GM18511 (cell line): ENCODE results near the gene MNAT1.
"Not testable (repeated sequence)": the region's sequence is repeated elsewhere in the genome, so short reads cannot be mapped to it uniquely, and the experiment has no call there.

Source experiments
- ATAC-seq: cut with Tn5 transposase; IDR thresholded peaks from one replicate; pipeline ENCODE4 v1.9.1; 2021; ENCODE audit warnings: mild to moderate bottlenecking, moderate library complexity; ENCODE audit not compliant: unreplicated experiment

The MNAT1 gene

DNA sequence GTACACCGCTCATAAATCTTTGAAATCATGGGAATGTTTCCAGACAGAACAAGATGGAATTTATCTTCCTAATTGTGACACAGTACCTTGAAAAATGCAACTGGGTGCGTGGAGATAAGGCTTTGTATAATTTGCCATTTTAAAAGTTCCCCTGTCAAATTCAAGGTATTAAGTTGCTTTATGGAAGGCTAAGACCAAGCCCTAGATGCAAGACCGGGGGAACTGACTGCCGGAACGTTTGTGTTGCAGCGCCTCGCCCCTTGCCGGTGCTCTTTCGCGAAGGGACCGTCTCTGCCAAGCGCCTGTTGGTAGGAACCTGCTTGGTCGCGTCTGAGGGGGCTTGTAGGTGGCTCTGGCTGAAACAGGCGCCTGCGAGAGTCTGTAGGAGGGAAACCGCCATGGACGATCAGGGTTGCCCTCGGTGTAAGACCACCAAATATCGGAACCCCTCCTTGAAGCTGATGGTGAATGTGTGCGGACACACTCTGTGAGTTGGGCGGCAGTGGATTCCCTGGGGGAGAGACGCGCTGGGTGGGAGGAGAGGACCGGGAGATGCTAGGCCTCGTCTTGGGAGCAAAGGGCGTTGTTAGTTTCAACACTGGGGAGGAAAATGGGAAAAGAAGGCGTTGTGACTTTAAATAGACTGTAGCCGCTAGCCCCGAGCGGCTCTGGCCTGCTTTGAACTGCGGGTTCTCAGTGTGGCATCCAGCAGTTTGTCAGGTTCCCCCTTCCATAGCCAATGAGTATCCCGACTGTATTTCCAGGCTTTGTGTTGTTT is at the start of gene MNAT1:
TSS of gene MNAT1 (plus strand) at position 297 of the 778 bp plus-strand sequence. CDS start at position 399, 102 bp downstream.
- peak; percentile 95 for ATAC-seq

DNA sequence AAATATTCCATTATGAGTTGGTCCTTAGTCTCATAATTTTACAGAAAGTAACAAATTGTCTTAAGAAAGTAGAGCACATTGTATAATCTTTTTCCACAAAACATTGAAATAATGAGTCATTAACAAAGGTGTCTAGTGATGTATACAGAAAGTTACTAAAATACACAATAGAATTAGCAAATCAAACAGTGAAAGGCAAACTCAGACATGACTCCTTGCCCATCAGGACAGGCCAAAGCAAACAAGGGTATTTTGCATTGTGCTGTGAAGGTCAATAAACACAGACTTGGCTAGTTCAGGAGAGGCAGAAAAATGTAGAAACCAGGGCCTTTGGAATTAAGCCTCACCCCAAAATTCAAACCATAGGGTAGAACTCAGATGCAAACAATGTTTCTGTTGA is 47.7 kb upstream of the MNAT1 start:
- ATAC-seq: no peak

DNA sequence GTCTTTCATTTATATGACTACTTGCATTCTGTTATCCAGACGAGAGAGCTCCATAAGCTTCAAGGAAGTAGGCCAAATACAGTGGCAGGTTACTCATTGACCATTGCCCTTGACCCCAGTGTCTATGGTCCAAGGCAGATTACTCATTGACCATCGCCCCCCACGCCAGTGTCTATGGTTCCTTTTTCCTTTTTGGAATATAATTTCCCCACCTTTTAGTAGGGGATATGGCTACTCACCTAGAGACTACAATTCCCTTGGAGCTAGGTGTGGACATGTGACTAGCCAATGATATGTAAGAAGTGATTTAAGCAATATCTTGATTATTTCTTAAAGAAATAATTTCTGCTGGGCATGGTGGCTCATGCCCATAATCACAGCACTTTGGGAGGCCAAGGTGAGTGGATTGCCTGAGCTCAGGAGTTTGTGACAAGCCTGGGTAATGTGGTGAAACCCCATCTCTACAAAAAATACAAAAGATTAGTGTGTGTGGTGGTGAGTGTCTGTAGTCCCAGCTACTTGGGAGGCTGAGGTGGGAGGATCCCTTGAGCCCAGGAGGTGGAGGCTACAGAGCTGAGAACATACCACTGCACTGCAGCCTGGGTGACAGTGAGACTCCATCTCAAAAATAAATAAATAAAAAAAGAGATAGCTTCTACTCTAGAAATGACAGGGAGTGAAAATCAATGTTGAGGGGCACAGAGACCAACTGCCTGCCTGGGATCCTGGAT is 43.0 kb upstream of the MNAT1 start:
- ATAC-seq: no peak

DNA sequence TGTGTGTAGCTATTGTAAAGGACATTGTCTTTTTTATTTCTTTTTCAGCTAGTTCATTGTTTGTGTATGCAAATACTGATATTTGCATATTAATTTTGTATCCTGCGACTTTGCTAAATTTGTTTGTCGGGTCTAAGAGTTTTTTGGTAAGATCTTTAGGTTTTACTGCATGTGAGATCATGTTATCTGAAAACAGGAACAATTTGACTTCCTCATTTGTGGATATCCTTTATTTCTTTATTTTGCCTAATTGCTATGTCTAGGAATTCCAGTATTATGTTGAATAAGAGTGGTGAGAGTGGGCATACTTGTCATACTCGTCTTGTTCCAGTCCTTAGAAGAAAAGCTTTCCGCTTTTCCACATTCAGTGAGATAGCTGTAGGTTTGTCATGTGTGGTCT is 39.2 kb upstream of the MNAT1 start:
- ATAC-seq: no peak

DNA sequence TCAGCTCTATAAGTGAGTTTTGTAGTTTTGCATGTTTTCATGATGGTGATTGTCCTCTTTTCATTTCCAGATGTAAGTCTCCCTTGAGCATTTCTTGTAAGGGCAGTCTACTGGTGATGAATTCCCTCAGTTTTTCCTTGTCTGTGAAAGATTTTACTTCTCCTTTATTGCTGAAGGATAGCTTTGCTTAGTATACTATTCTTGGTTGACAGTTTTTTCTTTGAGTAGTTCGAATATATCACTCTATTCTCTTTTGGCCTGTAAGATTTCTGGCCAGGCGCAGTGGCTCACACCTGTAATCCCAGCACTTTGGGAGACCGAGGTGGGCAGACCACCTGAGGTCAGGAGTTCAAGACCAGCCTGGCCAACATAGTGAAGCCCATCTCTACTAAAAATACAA is 34.0 kb upstream of the MNAT1 start:
- ATAC-seq: no peak

DNA sequence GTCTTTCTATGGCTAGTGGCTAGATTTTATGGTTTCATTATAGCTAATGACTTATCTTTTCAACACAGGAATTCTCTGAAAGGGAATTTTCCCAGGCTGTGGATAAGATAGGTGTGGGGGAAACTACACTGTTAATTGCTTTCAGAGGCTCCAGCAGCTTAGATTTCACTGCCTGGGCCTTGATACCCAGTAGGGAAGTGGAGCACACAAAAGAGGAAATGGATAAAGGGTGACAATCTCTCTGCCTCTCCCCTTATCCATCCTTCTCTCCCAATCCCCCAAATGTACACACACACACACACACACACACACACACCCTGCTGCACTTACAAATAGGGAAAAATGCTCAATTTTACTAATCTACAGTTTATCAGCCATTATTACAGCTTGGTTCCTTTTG is 29.5 kb upstream of the MNAT1 start:
- ATAC-seq: no peak

DNA sequence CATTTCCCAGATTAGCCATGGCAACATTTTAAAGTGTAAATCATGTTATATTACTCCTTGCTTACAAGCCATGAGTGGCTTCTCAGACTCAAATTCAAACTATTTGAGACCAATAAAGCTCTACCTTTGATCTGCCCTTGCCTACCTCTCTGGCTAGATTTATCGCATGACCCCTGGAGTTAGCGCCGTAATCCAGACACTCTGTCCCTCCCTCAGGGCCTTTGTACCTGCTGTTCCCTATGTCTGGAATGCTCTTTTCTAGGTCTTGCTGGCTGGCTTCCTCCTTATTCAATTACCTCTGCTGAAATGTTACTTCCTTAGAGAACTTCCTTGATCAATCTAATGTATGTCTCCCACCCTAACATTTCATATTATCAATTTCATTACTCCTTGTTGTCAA is 26.7 kb upstream of the MNAT1 start:
- no peak for ATAC-seq

DNA sequence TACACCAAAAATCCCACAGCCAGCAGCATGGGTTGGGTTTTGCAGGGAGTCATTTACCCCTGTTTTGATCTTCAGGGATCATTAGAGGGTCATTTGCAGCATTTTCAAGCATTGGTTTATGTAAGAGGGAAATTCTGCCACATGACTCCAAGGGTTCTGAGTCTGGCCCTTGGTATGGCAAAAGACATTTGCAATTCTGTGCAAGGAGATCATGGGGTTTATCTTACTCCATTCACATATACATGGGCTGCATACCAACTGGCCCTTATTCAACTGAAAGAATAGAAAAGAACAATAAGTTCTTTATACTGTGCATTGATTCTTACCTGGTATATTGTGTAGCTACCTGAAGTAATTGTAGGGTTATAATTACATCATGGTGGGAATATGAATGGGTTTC is 24.1 kb upstream of the MNAT1 start:
- no peak for ATAC-seq

DNA sequence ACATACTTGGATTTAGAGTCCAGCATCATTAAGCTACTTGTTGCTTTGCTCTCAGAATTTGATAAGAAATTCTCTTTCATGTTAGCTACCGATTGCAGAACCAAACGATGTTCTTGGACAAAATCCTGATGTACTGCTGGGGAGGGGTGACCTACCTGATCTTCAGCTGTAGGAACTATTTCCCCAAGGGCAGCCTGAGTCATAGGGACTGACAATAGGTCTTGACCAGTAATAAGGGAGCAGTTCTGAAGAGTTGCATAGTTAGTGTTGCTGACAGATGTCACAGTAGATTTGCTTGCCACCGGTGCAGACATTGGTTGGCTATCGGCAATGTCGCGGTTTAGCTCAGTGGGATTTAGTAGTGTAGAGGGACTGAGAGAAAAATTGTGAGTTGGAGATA is 21.0 kb upstream of the MNAT1 start:
- ATAC-seq: no peak

DNA sequence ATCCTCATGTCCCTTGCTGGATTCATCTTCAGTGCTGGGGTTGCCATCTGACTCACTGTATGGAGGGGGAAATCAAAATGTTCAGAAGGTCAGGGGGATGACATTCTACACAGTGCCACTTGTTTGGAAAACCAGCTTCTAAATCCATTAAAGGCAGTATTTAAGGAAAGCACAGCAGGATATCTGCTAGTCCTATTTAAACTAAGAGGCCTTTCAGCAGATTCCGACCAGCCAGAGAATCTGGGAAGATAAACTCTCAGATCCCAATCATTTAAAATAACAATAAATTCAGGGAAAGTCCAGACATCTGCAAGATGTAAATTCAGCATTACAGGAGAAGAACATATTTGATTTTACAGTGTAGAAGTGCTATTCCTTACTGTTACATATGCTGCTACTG is 14.2 kb upstream of the MNAT1 start:
- ATAC-seq: no peak

DNA sequence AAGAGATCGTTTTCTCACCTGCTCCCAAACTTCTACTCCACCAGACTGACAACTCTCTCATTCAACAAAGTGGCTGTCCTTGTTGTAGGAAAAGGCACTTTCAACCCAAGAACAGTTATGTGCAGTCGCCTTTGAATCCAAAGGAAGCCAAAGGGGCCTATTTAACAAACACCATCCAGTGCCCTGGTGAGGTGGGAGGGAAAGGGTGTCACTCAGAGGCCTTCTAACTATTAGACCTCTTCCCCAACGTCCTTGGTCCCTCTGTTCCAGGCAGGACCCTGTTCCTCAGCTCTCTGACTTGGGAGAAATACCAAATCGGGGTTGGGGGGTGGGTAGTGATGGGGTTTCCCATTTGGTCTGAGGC is 13.6 kb upstream of the MNAT1 start:
- ATAC-seq: no peak

DNA sequence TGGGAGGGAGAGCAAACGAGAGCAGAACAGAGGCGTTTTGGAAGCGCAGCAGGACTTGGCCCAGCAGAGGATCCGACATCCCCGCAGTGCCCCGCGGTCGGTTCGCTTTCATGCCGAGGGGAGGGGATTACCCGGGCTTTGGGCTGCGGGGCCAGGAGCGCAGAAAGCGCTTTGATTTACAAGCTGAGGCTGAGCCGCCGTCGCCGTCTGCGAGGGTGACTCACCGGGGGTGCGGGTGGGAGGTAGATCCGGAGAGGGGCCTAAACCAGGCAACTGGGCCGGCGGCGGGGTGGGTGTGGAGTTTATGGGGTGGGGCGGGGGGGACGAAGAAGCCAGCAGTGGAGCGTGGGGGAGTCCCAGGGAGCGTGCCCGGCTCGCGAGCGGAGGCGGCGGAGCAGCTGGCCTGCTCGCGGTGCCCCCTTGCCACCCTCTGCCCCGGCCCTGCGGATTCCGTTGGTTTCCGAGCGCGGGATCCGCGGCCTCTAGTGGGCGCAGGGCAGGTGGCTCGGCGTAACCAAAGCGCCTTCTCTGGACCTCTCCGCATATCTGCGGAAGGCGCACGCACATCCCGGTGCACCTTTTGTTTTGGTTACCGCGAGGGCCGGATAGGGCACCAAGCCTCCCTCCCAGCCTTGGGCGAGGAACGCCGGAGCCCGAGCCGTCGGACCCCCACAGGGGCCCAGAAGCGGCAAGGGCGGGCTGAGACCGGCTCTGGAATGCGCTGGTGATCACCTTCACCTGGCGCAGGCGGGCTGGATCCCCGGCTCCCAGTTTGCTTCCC is 13.0 kb upstream of the MNAT1 start:
- peak; percentile 39 for ATAC-seq

DNA sequence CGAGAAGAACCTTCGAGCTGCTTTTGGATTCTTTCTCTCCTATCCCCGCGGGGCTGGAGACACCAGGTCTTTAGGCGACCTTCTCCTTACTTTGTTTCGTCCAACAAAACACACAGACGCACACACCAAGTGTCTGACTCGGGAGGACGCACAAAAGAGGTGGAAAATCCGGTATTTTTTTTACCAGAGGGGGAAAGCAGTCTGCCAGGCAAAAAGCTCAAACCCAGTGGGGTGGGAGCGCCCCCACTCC is 12.5 kb upstream of the MNAT1 start:
- no peak for ATAC-seq

DNA sequence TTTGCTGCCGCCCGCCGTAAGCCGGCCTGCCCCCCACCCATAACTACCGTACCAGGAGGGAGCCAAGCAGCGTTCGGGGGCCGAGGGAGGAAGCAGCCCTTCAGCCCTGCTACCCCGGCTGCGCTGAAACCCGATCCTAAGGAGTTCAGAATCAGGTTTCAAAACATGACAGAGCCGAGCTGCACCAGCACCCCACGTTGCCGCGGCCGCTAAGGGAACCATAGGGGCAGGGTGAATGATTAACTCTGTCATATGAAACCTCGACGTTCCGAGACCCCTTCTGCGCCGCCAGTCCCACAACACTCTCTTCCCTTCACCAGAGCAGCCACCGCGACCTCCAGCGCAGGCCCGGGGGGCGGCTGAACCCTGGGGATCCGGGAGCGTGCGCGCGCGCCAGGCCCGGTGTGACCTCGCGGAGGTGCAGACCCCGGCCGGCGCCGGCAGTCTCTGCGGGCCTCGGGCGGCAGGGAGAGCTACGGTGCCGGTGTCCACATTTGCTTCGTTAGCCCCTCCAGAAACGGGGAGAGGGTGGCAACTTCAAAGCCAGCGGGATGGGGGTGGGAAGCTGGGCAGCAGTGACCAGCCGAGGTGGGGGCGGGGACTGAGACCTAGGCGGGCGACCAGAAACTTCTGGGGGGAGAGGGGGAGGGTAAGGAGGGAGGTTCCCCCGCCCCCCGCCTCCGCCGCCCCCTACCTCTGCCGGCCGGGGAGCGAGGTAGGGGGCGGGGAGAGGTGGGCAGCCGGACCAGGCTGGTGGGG is 12.0 kb upstream of the MNAT1 start:
- ATAC-seq: peak; percentile 43

DNA sequence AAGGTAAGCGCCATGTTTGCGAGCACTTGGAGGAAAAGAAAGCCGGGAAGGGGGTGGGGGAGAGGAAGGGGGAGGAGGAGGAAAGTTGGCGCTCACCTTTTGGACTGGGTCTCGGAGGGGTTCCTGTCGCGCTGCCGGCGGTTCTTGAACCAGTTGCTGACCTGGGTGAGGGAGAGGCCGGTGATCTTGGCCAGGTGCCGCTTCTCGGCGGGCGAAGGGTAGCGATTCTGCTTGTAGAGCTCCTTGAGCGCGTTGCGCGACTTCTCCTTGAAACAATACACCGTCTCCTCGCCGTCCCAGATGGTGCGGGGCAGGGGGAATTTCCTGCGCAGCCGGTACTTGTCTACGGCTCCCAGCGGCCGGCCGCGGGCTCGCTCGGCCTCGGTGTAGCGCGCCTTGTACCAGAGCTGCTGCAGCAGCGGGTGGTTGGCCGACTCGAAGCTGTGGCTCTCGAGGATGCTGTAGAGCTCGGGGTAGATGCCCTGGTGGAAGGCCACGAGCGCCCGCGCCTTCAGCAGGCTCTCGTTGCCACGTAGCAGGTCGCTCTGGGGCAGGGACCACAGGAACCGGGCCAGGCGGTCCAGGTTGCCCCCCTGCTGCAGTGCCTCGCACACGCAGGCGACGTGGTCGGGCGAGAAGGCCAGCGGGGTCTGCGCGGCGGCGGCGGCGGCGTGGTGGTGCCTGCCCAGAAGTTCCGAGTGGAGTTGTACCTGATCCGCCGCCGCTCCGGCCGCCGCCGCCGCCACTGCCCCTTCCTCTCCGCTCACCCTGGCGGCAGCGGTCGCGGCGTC is 11.2 kb upstream of the MNAT1 start:
- ATAC-seq: peak; percentile 43

DNA sequence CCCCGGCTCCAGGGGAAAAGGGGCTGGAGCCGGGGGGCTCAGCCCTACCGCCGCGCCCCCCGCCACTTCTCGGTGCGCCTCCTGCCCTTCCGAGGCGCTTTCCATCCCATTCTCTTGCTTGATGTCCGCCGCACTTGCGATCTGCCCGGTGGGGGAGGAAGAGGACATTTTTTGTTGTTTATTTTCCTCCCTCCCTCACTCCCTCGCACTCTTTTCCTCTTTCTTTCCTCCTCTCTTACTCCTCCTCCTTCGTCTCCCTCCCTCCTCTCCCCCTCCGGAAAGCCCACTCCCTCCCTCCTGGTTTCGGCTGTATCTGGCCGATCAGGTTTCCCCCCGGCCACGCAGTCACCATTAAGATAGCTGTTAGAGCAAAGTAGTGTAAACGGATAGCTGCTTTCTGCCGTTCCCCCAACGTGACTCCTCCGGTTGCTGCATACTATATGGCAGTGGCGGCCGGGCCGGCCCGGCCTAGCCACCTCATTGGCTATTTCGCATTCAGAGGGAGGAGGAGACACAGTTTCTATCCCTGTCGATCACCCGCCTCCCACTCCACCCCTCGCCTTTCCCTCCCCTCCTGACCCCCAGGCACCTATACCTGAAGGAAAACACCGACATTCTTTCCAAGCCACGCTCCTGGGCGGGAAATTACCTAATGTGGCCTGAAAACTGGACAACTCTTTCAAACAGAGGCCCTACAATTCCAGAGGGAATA is 10.5 kb upstream of the MNAT1 start, which contains the start of gene SIX4:
TSS of gene SIX4 (minus strand) at position 445 of the 712 bp plus-strand sequence. CDS start at position 168, 277 bp downstream.
- ATAC-seq: peak; percentile 51

DNA sequence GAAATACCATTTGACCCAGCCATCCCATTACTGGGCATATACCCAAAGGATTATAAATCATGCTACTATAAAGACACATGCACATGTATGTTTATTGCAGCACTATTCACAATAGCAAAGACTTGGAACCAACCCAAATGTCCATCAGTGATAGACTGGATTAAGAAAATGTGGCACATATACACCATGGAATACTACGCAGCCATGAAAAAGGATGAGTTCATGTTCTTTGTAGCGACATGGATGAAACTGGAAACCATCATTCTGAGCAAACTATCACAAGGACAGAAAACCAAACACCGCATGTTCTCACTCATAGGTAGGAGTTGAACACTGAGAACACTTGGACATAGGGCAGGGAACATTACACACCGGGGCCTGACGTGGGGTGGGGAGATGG is 3.3 kb upstream of the MNAT1 start:
- not testable (repeated sequence) for ATAC-seq

DNA sequence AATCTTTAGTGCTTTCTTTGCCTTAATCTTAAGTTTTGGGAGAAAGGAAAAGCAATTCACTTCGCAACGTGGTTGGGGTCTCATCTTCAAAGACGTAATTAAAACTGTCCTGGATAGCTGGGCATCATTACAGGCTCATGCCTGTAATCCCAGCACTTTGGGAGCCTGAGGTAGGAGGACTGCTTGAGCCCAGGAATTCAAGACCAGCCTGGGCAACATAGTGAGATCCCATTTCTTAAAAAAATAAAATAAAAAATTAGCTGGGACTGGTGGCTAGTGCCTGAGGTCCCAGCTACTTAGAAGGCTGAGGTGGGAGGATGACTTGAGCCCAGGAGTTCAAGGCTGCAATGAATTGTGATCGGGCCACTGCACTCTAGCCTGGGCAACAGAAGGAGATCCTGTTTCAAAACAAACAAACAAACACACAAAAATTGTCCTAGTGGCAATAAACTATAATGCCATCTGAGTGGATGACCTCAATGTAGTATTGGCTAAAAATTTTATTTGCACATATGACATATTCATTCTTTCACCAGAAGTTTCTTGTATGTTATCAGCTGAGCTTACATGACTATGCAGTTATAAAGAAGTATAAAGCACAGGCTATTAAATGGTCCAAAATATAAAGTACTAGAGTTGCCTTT is 1.6 kb upstream of the MNAT1 start:
- no peak for ATAC-seq

DNA sequence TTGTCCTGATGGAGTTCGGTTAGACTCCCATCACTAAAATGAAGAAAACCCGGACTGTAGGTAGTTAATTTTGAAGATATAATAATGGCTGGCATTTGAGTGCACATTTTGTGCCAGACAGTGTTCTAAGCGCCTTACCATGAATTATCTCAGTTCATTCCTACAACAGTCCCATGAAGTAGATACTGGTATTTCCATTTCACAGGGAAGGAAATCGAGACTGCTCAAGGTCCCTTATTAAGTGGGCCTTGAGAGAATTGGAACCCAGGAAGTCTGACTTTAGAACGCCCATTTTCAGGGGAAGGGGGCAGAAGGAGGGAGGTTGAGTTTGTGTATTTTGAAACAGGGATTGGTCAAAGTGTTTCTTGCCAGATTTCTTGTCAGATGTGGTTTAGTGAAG is 855 bp downstream of the MNAT1 start:
- ATAC-seq: no peak
